Measurements from ENCODE around the gene RPS6KL1. TPM values are rescaled to one million over a fixed set of nuclear protein-coding genes. Genes with fewer than 3 reads are reported as not detected.

RPS6KL1 gene
- total and polyA plus RNA-seq, 2 experiments from 2014 or later, result 5.6 to 6.5 TPM

- H3K4me2 ChIP-seq, result no peak overlapping the region
- no peaks in the 10 kb centered on the region for H3K4me1 ChIP-seq (ENCODE audit: insufficient read depth)
- TF ChIP-seq, protein P1, sequence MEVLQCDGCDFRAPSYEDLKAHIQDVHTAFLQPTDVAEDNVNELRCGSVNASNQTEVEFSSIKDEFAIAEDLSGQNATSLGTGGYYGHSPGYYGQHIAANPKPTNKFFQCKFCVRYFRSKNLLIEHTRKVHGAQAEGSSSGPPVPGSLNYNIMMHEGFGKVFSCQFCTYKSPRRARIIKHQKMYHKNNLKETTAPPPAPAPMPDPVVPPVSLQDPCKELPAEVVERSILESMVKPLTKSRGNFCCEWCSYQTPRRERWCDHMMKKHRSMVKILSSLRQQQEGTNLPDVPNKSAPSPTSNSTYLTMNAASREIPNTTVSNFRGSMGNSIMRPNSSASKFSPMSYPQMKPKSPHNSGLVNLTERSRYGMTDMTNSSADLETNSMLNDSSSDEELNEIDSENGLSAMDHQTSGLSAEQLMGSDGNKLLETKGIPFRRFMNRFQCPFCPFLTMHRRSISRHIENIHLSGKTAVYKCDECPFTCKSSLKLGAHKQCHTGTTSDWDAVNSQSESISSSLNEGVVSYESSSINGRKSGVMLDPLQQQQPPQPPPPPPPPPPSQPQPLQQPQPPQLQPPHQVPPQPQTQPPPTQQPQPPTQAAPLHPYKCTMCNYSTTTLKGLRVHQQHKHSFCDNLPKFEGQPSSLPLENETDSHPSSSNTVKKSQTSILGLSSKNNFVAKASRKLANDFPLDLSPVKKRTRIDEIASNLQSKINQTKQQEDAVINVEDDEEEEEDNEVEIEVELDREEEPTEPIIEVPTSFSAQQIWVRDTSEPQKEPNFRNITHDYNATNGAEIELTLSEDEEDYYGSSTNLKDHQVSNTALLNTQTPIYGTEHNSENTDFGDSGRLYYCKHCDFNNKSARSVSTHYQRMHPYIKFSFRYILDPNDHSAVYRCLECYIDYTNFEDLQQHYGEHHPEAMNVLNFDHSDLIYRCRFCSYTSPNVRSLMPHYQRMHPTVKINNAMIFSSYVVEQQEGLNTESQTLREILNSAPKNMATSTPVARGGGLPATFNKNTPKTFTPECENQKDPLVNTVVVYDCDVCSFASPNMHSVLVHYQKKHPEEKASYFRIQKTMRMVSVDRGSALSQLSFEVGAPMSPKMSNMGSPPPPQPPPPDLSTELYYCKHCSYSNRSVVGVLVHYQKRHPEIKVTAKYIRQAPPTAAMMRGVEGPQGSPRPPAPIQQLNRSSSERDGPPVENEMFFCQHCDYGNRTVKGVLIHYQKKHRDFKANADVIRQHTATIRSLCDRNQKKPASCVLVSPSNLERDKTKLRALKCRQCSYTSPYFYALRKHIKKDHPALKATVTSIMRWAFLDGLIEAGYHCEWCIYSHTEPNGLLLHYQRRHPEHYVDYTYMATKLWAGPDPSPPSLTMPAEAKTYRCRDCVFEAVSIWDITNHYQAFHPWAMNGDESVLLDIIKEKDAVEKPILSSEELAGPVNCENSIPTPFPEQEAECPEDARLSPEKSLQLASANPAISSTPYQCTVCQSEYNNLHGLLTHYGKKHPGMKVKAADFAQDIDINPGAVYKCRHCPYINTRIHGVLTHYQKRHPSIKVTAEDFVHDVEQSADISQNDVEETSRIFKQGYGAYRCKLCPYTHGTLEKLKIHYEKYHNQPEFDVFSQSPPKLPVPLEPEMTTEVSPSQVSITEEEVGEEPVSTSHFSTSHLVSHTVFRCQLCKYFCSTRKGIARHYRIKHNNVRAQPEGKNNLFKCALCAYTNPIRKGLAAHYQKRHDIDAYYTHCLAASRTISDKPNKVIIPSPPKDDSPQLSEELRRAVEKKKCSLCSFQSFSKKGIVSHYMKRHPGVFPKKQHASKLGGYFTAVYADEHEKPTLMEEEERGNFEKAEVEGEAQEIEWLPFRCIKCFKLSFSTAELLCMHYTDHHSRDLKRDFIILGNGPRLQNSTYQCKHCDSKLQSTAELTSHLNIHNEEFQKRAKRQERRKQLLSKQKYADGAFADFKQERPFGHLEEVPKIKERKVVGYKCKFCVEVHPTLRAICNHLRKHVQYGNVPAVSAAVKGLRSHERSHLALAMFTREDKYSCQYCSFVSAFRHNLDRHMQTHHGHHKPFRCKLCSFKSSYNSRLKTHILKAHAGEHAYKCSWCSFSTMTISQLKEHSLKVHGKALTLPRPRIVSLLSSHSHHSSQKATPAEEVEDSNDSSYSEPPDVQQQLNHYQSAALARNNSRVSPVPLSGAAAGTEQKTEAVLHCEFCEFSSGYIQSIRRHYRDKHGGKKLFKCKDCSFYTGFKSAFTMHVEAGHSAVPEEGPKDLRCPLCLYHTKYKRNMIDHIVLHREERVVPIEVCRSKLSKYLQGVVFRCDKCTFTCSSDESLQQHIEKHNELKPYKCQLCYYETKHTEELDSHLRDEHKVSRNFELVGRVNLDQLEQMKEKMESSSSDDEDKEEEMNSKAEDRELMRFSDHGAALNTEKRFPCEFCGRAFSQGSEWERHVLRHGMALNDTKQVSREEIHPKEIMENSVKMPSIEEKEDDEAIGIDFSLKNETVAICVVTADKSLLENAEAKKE (CRISPR knock-in tag; IDR thresholded peaks at IDR 0.05), result no peak
- TF ChIP-seq ETS1 (IDR thresholded peaks at IDR 0.05) (no peak), EZH2phosphoT487 (IDR thresholded peaks at IDR 0.05; ENCODE audit: unreplicated experiment) (no peak), EZH2 (IDR thresholded peaks at IDR 0.05; ENCODE audit: low read depth, unreplicated experiment) (no peak), ZNF331 (CRISPR knock-in tag; IDR thresholded peaks at IDR 0.05; ENCODE audit: low read depth) (no peak), JUNB (IDR thresholded peaks at IDR 0.05; ENCODE audit: unreplicated experiment) (no peak), NANOG (IDR thresholded peaks at IDR 0.05; ENCODE audit: borderline replicate concordance) (no peak), STAT1 (IDR thresholded peaks at IDR 0.05; ENCODE audit: unreplicated experiment) (no peak), POLR2AphosphoS5 (IDR thresholded peaks at IDR 0.05; ENCODE audit: low read depth) (no peak), CREB1 (CRISPR knock-in tag; IDR thresholded peaks at IDR 0.05; ENCODE audit: low read depth) (no peak), CTCF (conservative IDR thresholded peaks at IDR 0.05; ENCODE audit: low read depth in 2 of 2) (no peak), ZNF114 (CRISPR knock-in tag; IDR thresholded peaks at IDR 0.05) (no peak)
- TF ChIP-seq, protein P2, sequence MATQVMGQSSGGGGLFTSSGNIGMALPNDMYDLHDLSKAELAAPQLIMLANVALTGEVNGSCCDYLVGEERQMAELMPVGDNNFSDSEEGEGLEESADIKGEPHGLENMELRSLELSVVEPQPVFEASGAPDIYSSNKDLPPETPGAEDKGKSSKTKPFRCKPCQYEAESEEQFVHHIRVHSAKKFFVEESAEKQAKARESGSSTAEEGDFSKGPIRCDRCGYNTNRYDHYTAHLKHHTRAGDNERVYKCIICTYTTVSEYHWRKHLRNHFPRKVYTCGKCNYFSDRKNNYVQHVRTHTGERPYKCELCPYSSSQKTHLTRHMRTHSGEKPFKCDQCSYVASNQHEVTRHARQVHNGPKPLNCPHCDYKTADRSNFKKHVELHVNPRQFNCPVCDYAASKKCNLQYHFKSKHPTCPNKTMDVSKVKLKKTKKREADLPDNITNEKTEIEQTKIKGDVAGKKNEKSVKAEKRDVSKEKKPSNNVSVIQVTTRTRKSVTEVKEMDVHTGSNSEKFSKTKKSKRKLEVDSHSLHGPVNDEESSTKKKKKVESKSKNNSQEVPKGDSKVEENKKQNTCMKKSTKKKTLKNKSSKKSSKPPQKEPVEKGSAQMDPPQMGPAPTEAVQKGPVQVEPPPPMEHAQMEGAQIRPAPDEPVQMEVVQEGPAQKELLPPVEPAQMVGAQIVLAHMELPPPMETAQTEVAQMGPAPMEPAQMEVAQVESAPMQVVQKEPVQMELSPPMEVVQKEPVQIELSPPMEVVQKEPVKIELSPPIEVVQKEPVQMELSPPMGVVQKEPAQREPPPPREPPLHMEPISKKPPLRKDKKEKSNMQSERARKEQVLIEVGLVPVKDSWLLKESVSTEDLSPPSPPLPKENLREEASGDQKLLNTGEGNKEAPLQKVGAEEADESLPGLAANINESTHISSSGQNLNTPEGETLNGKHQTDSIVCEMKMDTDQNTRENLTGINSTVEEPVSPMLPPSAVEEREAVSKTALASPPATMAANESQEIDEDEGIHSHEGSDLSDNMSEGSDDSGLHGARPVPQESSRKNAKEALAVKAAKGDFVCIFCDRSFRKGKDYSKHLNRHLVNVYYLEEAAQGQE (IDR thresholded peaks at IDR 0.05; ENCODE audit: unreplicated experiment), result no peak
- DNase-seq (ENCODE audit: low spot score) (no peak), ATAC-seq (no peak)
- no peaks in the 10 kb centered on the region for H3K36me3 ChIP-seq (ENCODE audit: insufficient read depth)
- H3K79me2 ChIP-seq (replicated peaks; ENCODE audit: insufficient read depth), result no peaks in the 10 kb centered on the region
- H3K27ac ChIP-seq (ENCODE audit: low read depth), result no peak overlapping the region
- Mint-ChIP-seq H3K36me3 (ENCODE audit: low read depth) (peaks cover 5% of the 10 kb centered on the region; the same call in 2 of the 3 replicates), H3K4me3 (no peak overlapping the region), H3K27me3 (ENCODE audit: insufficient read depth, low read depth, poor library complexity) (peaks cover 7% of the 10 kb centered on the region), H3K27ac (no peak overlapping the region), H3K4me1 (no peaks in the 10 kb centered on the region), H3K9me3 (no peaks in the 10 kb centered on the region)
- no peak overlapping the region for H2AFZ ChIP-seq
- H3K4me3 ChIP-seq, result no peak overlapping the region
- H4K20me1 ChIP-seq (replicated peaks; ENCODE audit: insufficient read depth), result 0 out of 2 replicates have a peak, but pooled peaks cover 4% of the 10 kb centered on the region
- no peaks in the 10 kb centered on the region for H3K9me2 ChIP-seq (ENCODE audit: insufficient read depth)
- H3F3A ChIP-seq (replicated peaks; ENCODE audit: low read depth), result no peaks in the 10 kb centered on the region
- no peaks in the 10 kb centered on the region for H3K27me3 ChIP-seq (ENCODE audit: insufficient read depth)
Observed at GRCh38 chr14:74910556-74910955, 12.5 kb downstream of the RPS6KL1 start.
